Gastrocnemius medialis (tissue), 4 donors: Measurements from ENCODE around the gene CBX2.

Experiments used
- POLR2A ChIP-seq, 2 donors: fragments of 450-650 bp; IDR thresholded peaks; one replicate each; pipeline ENCODE4 v1.6.1; 2017; ENCODE audit warnings: antibody characterized with exemption in 2 of 2, mild to moderate bottlenecking in 2 of 2, moderate library complexity in 2 of 2
- TF ChIP-seq, protein P1 (sequence below), 5 experiments: fragments of 450-650 bp in 3 of 5; fragments of 200-600 bp in 2 of 5; sonication (generic) in 2 of 5; IDR thresholded peaks in 4 of 5; conservative IDR thresholded peaks in 1 of 5; 1 replicate in 4 of 5; 2 replicates in 1 of 5; pipeline ENCODE4 v1.5.1; 2016 to 2019; ENCODE audit warnings: antibody characterized with exemption in 5 of 5, mild to moderate bottlenecking in 3 of 5, moderate library complexity in 3 of 5

DNA sequence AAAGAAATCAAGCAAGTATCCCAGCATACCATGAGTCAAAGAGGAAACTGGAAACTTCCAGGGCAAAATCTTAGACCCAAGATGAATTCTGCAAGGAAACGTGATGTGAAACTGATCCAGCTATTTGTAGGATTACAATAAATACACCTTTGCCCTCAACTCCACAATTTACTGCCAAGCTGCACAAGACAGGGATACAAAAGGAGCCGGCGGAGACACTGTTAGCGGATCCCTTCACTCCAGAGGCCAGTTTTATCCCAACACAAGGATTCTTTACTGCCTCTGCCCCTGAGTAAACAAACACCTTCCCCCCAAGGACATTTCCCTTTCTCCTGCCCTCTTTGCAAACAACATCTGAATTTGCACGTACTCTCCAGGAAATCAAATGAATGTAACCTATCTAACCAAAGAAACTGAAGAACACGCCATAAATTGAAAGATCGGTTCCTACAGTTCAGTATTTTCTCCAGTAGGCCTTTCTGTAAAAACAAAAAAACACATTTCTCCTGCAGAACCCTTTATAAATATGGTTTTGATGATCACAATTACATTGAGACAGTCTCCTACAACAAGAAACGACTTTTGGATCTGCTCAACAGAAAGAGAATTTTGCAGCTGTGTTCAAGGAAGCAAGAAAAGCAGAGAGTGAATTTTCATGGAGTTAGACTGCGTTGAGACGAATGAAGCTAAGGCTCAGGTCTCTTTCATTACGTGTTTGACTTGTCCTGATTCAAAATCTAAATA is 1.4 kb upstream of the CBX2 start:
- TF ChIP-seq, protein P1, sequence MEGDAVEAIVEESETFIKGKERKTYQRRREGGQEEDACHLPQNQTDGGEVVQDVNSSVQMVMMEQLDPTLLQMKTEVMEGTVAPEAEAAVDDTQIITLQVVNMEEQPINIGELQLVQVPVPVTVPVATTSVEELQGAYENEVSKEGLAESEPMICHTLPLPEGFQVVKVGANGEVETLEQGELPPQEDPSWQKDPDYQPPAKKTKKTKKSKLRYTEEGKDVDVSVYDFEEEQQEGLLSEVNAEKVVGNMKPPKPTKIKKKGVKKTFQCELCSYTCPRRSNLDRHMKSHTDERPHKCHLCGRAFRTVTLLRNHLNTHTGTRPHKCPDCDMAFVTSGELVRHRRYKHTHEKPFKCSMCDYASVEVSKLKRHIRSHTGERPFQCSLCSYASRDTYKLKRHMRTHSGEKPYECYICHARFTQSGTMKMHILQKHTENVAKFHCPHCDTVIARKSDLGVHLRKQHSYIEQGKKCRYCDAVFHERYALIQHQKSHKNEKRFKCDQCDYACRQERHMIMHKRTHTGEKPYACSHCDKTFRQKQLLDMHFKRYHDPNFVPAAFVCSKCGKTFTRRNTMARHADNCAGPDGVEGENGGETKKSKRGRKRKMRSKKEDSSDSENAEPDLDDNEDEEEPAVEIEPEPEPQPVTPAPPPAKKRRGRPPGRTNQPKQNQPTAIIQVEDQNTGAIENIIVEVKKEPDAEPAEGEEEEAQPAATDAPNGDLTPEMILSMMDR (IDR thresholded peaks at IDR 0.05 in 4 of 5, conservative IDR thresholded peaks at IDR 0.05 in 1 of 5): no peak
- TF ChIP-seq POLR2A (IDR thresholded peaks at IDR 0.05): no peak
